Endothelial cell (in vitro differentiated cells): ENCODE measurements around the gene TTC23L. TPM values are rescaled to one million over a fixed set of nuclear protein-coding genes. Genes with fewer than 3 reads are reported as not detected.

Experiments used
- DNase-seq: peaks from one replicate; pipeline ENCODE4 v3.0.0; 2021; ENCODE audit warnings: low spot score
- H3K27ac Mint-ChIP-seq: one replicate; pipeline ENCODE4 v1.8.0; 2021; ENCODE audit warnings: mixed read lengths, inconsistent platforms; ENCODE audit not compliant: unreplicated experiment
- H3K27me3 Mint-ChIP-seq: one replicate; pipeline ENCODE4 v1.8.0; 2021; ENCODE audit warnings: mild to moderate bottlenecking, moderate library complexity, mixed read lengths, inconsistent platforms; ENCODE audit not compliant: unreplicated experiment
- H3K36me3 Mint-ChIP-seq: one replicate; pipeline ENCODE4 v1.8.0; 2021; ENCODE audit warnings: mild to moderate bottlenecking, low read depth, mixed read lengths, inconsistent platforms; ENCODE audit not compliant: unreplicated experiment
- H3K4me1 Mint-ChIP-seq: one replicate; pipeline ENCODE4 v1.8.0; 2021; ENCODE audit warnings: mild to moderate bottlenecking, mixed read lengths, inconsistent platforms; ENCODE audit not compliant: unreplicated experiment
- H3K4me3 Mint-ChIP-seq: one replicate; pipeline ENCODE4 v1.8.0; 2021; ENCODE audit warnings: mild to moderate bottlenecking, mixed read lengths, inconsistent platforms; ENCODE audit not compliant: unreplicated experiment
- H3K9me3 Mint-ChIP-seq: one replicate; pipeline ENCODE4 v1.8.0; 2021; ENCODE audit warnings: mixed read lengths, inconsistent platforms; ENCODE audit not compliant: unreplicated experiment
- CTCF ChIP-seq: fragments of 200-600 bp; sonication (generic); IDR thresholded peaks from one replicate; pipeline ENCODE4 v1.5.0; 2021; ENCODE audit warnings: antibody characterized with exemption; ENCODE audit not compliant: unreplicated experiment
- total RNA-seq: library from RNA; stranded (reverse); fragmentation: NEBNext Ultra II Directional; extraction: Animal tissue kit (Norgen Biotek cat#: 25700); gene quantifications from one replicate; pipeline ENCODE4 v1.2.1, GENCODE V29; 2021; ENCODE audit not compliant: unreplicated experiment

The TTC23L gene
- total RNA-seq, 1 donor from 2014 or later = 0.26 TPM

- Mint-ChIP-seq H3K4me3 (no peak overlapping the region), H3K4me1 (no peaks in the 10 kb centered on the region), H3K27ac (no peak overlapping the region), H3K36me3 (peaks cover 31% of the 10 kb centered on the region), H3K27me3 (no peaks in the 10 kb centered on the region), H3K9me3 (no peaks in the 10 kb centered on the region)
- TF ChIP-seq CTCF = no peak
- DNase-seq = no peak
These were observed 105.6 kb downstream of the TTC23L start for GRCh38 chr5:34944460-34945047.

Other genes starting within 250 kb of the TTC23L start
- gene RAI14, start 182.8 kb upstream of the TTC23L start, total RNA-seq = 127 TPM
- 15.2 TPM for gene RAD1, start 76.3 kb downstream of the TTC23L start, total RNA-seq
- 21.2 TPM for gene BRIX1, start 76.5 kb downstream of the TTC23L start, total RNA-seq
- gene DNAJC21, start 90.4 kb downstream of the TTC23L start, total RNA-seq = 36.8 TPM
- gene AGXT2, start 208.8 kb downstream of the TTC23L start, total RNA-seq = not detected